GM23248 (cell line): ENCODE results near the gene ZNF469. TPM values are rescaled to one million over a fixed set of nuclear protein-coding genes. Genes with fewer than 3 reads are reported as not detected.

ENCODE experiments used
- DNase-seq: peaks from one replicate; pipeline ENCODE4 v3.0.0-alpha.2; 2015
- H2AFZ ChIP-seq: fragments of 200-600 bp; sonication (generic); 2 replicates; pipeline ENCODE4 v1.6.1; 2016; ENCODE audit warnings: antibody characterized with exemption
- H3F3A ChIP-seq: fragments of 200-600 bp; sonication (generic); 2 replicates; pipeline ENCODE4 v1.6.1; 2016; ENCODE audit warnings: mild to moderate bottlenecking, antibody characterized with exemption, mixed run types; ENCODE audit not compliant: insufficient read depth
- H3K27ac ChIP-seq: fragments of 200-600 bp; sonication (generic); 2 replicates; pipeline ENCODE4 v1.5.1; 2016; ENCODE audit warnings: mild to moderate bottlenecking
- H3K27me3 ChIP-seq: fragments of 200-600 bp; sonication (generic); replicated peaks from 2 replicates; pipeline ENCODE4 v1.6.1; 2016; ENCODE audit warnings: mild to moderate bottlenecking; ENCODE audit not compliant: insufficient read depth
- H3K36me3 ChIP-seq: fragments of 200-600 bp; sonication (generic); 2 replicates; pipeline ENCODE4 v1.6.1; 2016; ENCODE audit warnings: low read depth, mild to moderate bottlenecking
- H3K4me1 ChIP-seq: fragments of 200-600 bp; sonication (generic); 2 replicates; pipeline ENCODE4 v1.6.1; 2016; ENCODE audit warnings: mild to moderate bottlenecking; ENCODE audit not compliant: insufficient read depth
- H3K4me2 ChIP-seq: fragments of 200-600 bp; sonication (generic); one replicate; pipeline ENCODE4 v1.6.1; 2016; ENCODE audit warnings: mild to moderate bottlenecking; ENCODE audit not compliant: unreplicated experiment
- H3K4me3 ChIP-seq: fragments of 200-600 bp; sonication (generic); 2 replicates; pipeline ENCODE4 v1.5.1; 2016; ENCODE audit warnings: mild to moderate bottlenecking
- H3K79me2 ChIP-seq: fragments of 200-600 bp; sonication (generic); 2 replicates; pipeline ENCODE4 v1.6.1; 2016; ENCODE audit warnings: mild to moderate bottlenecking; ENCODE audit not compliant: insufficient read depth
- H3K9ac ChIP-seq: fragments of 200-600 bp; sonication (generic); 2 replicates; pipeline ENCODE4 v1.6.1; 2016; ENCODE audit warnings: mild to moderate bottlenecking
- H3K9me2 ChIP-seq: fragments of 200-600 bp; sonication (generic); 2 replicates; pipeline ENCODE4 v1.6.1; 2016; ENCODE audit warnings: mixed run types, mild to moderate bottlenecking, moderate library complexity; ENCODE audit not compliant: insufficient read depth
- H3K9me3 ChIP-seq: fragments of 200-600 bp; sonication (generic); one replicate; pipeline ENCODE4 v1.6.1; 2017; ENCODE audit warnings: low read depth
- H4K20me1 ChIP-seq: fragments of 200-600 bp; sonication (generic); 2 replicates; pipeline ENCODE4 v1.6.0; 2016; ENCODE audit not compliant: insufficient read depth
- EZH2 ChIP-seq: fragments of 200-600 bp; sonication (generic); IDR thresholded peaks from 2 replicates; pipeline ENCODE4 v1.6.1; 2018; ENCODE audit warnings: antibody characterized with exemption, mild to moderate bottlenecking; ENCODE audit not compliant: insufficient read depth, poor library complexity, severe bottlenecking
- EZH2phosphoT487 ChIP-seq: fragments of 200-600 bp; sonication (generic); IDR thresholded peaks from 2 replicates; pipeline ENCODE4 v1.6.1; 2018; ENCODE audit warnings: antibody characterized with exemption, moderate library complexity, mild to moderate bottlenecking, low read depth; ENCODE audit not compliant: insufficient read depth
- WGBS, 2 experiments: methylation state at CpG; one replicate each; pipeline ENCODE4 v1.1.6; 2015 to 2017; ENCODE audit warnings: low lambda C conversion rate in 2 of 2, low coverage in 1 of 2; ENCODE audit errors: missing lambda C conversion rate in 2 of 2; 5-methylcytosine and 5-hydroxymethylcytosine counted together
- in situ Hi-C: fragments of 300-500 bp; cut with MboI; formaldehyde crosslinking; loops from 2 replicates; pipeline ENCODE4 v1.15.0; 2020
- polyA plus RNA-seq: library from polyadenylated mRNA; unstranded; fragments of >200 nt; fragmentation: Nextera tagmentation; extraction: Ambion mirVana; gene quantifications from 2 replicates; pipeline ENCODE4 v1.2.1, GENCODE V29; 2016
- total RNA-seq: library from RNA; depleted of rRNA; stranded (reverse); fragments of >200 nt; shearing (Covaris generic); gene quantifications from 2 replicates; pipeline ENCODE4 v1.2.3, GENCODE V29; 2014

The ZNF469 gene
- total and polyA plus RNA-seq, 2 experiments from 2014 or later: 0.65 to 2.6 TPM

DNA sequence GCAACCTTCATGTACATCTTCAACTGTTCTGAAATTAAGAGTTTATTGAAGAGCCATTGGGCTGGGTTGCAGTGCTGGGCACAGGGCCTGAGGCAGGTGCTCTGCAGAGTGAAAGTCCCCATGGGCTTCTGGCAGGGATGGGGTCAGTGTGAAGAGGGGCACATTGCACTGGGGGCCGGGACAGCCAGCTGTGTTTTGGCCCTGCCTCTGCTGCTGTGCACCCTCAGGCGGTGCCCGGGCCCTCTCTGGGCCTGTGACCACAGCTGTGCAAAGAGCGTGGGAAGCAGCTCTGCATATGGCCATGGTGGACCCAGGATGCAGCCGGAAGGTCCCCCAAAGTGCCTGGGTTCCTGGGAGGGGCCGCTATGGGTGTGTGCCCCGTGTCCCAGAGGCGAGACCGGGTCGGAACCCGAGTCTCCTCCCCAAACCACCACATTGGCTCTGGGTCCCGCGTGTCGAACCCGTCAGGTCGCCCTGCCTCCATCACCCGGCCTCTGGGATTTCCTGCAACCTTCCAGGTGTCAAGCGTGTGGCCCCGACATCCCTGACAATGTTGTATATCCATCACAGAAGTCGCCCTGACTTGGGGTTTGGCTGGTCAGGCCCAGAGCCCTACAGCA is 38.2 kb upstream of the ZNF469 start:
- in situ Hi-C loops: no loop called here
- WGBS, 2 experiments: 95 to 96% methylated on average over 17 to 20 of the region's 20 CpGs
- Histone ChIP-seq H3K4me3 (no peak overlapping the region), H3K79me2 (no peaks in the 10 kb centered on the region), H3F3A (no peaks in the 10 kb centered on the region), H3K9me3 (no peaks in the 10 kb centered on the region), H3K4me1 (no peaks in the 10 kb centered on the region), H3K9me2 (no peaks in the 10 kb centered on the region), H3K4me2 (no peak overlapping the region), H3K27me3 (no peaks in the 10 kb centered on the region), H2AFZ (no peak overlapping the region), H3K27ac (no peak overlapping the region), H3K9ac (no peak overlapping the region), H4K20me1 (no peaks in the 10 kb centered on the region), H3K36me3 (no peaks in the 10 kb centered on the region)
- TF ChIP-seq EZH2phosphoT487 (no peak), EZH2 (no peak)
- DNase-seq: no peak

DNA sequence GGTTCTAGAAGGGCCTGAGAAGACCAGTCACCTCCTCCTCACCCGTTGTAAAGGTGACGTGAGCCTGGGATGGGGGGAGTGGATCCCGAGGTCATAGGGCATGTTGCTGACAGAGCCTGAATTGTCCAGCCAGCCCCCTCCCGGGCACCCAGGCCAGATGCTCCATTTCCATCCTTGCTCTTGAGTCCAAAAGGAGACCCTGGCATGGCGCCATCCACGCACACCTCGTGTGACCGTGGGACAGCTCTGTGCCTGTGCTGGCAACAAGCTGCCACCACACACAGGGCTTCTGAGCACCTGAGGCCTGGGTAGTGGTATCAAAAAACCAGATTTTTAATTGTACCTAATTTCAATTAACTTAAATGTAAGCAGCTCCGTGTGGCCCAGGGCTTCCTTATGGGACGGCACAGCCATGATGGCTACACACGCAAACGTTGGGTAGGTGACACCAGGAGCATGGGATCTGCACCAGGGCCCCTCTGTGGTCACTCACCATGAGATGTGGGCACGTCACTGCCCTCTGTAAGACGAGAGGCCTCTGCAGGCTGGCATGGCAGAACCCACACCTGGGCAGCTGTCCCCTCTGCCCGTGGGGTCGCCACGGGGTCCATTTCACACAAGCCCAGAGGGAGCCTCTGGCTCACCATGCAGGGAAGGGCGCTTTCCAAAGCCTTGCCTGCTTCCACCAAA is 37.6 kb upstream of the ZNF469 start:
- Histone ChIP-seq H3K4me2 (no peak overlapping the region), H3K36me3 (no peaks in the 10 kb centered on the region), H3K9ac (no peak overlapping the region), H3K4me1 (no peaks in the 10 kb centered on the region), H3F3A (no peaks in the 10 kb centered on the region), H3K9me3 (no peaks in the 10 kb centered on the region), H3K9me2 (no peaks in the 10 kb centered on the region), H3K27ac (no peak overlapping the region), H3K27me3 (no peaks in the 10 kb centered on the region), H3K4me3 (no peak overlapping the region), H4K20me1 (no peaks in the 10 kb centered on the region), H2AFZ (no peak overlapping the region; the same call in 1 of the 2 replicates), H3K79me2 (no peaks in the 10 kb centered on the region)
- in situ Hi-C loops: no loop called here
- WGBS, 2 experiments: 79 to 81% methylated on average over 18 of the region's 18 CpGs
- TF ChIP-seq EZH2 (no peak), EZH2phosphoT487 (no peak)
- no peak for DNase-seq

DNA sequence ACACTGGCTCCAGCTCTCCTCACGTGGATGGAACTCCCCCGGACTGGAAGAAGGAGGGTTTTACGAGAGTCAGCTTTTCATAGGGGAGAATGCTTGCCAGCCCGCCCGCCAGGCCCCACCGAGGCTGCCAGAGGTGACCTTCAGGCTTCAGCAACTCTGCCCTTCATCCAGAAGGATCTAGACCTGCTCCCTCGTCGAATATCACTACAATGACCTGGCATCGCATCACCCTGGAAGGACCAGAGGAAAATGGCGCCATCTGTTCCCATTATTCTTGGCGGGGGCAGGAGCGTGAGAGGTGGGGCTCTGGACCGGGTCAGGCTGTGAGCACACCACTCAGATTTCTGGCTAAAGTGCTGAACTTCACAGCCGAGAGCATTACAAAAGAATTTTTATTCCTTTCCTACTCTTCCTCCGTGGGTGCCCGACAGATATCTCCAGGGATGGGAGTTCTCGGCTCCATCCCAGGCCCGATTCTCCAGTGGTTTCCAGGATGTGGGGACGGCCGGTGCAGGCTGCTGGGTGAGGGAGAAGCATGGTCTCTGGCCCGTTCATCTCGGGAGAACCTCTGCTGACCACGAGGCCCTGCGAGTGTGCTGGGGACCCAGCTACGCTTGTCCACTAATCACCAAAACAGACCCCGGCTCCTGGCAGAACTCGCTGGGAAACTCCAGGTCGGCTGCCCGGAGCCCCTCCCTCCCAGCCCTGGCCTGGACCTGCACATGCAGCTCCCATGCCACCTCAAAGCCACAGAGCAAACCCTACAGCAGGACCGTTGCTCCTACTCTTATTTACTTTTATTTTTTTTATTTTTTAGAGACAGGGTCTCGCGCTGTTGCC is 36.8 kb upstream of the ZNF469 start:
- in situ Hi-C loops: no loop called here
- Histone ChIP-seq H3K9me3 (no peaks in the 10 kb centered on the region), H3K4me1 (no peaks in the 10 kb centered on the region), H3K4me2 (no peak overlapping the region), H3K27me3 (no peaks in the 10 kb centered on the region), H3K27ac (no peak overlapping the region), H3K79me2 (no peaks in the 10 kb centered on the region), H3K36me3 (no peaks in the 10 kb centered on the region), H3K9me2 (no peaks in the 10 kb centered on the region), H3F3A (no peaks in the 10 kb centered on the region), H3K9ac (no peak overlapping the region), H4K20me1 (no peaks in the 10 kb centered on the region), H3K4me3 (no peak overlapping the region), H2AFZ (peak overlapping the region; percentile 38; the same call in 1 of the 2 replicates)
- 37 to 38% methylated on average over 32 of the region's 32 CpGs for WGBS, 2 experiments
- TF ChIP-seq EZH2 (no peak), EZH2phosphoT487 (no peak)
- DNase-seq: no peak

DNA sequence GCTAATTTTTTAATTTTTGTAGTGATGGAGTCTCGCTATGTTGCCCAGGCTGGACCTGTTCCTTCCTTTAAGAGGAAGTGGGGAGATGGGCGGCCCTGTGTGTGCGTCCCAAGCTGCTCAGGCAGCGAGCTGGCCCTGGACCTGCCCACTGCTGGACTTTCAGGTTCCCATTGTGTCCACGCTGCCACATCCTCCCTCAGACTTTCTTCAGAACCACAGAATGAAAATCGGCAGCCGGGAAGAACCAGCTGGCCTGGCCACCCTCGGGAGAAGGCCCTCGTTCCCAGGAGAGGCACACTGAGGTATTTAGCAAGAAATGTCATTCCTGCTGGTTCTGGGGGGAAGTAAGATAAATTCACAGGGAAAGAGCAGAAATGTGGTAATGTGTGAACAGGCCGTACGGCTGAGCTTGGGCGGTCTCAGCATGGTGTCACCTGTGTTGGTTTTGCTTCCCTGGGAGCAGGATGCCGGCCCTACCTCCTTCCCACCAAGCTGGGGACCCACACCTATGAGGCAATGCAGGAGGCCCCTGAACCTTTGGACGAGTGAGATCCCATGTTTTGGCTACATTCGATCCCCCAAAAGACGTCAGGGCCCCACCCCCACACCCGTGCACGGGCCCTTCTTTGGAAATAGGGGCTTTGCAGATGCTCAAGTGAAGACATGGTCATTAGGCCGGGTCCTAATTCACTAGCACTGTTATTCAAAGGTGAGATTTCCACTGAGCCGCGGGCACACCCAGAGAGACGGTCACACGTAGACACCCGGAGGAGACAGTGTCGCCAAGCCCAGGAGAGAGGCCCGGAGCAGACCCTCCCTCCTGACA is 35.9 kb upstream of the ZNF469 start:
- Histone ChIP-seq H3K9me2 (no peaks in the 10 kb centered on the region), H4K20me1 (no peaks in the 10 kb centered on the region), H3K4me2 (no peak overlapping the region), H3F3A (no peaks in the 10 kb centered on the region), H3K27me3 (no peaks in the 10 kb centered on the region), H3K4me1 (no peaks in the 10 kb centered on the region), H3K9me3 (no peaks in the 10 kb centered on the region), H3K4me3 (no peak overlapping the region), H3K79me2 (no peaks in the 10 kb centered on the region), H3K9ac (no peak overlapping the region), H2AFZ (no peak overlapping the region), H3K36me3 (no peaks in the 10 kb centered on the region), H3K27ac (no peak overlapping the region)
- 92 to 95% methylated on average over 26 of the region's 26 CpGs for WGBS, 2 experiments
- in situ Hi-C loops: no loop called here
- DNase-seq: no peak
- TF ChIP-seq EZH2: no peak
- TF ChIP-seq EZH2phosphoT487: no peak
